ENCODE data around the gene VWA7.
"Not testable (repeated sequence)": the region's sequence is repeated elsewhere in the genome, so short reads cannot be mapped to it uniquely, and the experiment has no call there.

VWA7 gene

DNA sequence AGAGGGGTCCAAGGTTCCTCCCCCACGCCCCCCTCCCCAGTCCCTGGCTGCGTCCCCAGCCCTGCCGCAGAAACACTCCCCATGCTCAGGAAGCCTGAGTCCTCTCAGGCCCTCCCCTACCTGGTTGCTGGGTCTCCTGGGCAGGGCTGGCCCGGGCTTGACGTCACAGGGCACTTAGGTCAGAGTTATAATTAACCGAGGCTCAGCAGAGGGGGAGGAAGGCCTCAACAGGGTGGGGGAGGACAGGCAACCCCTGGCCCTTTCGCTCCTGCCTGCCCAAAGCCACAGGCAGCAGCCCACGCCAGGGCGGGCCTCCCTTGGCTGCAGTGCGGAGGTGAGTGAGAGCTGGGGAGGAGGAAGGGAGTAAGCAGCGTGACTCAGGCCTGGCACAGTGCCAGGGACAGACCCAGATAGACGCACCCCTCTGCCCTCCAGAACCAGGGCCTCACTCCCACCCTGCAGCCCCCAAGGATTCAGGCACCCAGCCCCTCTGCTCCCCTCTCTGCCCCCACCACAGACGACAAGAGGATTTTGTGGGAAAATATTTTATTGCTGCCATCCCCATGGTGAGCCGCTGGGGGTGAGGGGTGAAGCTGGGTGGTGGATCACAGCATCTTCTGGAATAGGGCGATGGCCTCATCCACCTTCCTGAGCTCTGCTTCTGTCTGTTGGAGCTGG is at the start of gene VWA7:
Gene VWA7, minus strand, starts transcription at position 340 of the 678 bp plus-strand sequence. CDS start 549 bp downstream, outside the sequence.
- no peak for DNase-seq

- no peak for DNase-seq
These were observed 49.7 kb upstream of the VWA7 start for GRCh38 chr6:31826793-31827285.

- DNase-seq: no peak
These were observed 48.4 kb upstream of the VWA7 start for GRCh38 chr6:31825553-31825952.

DNA sequence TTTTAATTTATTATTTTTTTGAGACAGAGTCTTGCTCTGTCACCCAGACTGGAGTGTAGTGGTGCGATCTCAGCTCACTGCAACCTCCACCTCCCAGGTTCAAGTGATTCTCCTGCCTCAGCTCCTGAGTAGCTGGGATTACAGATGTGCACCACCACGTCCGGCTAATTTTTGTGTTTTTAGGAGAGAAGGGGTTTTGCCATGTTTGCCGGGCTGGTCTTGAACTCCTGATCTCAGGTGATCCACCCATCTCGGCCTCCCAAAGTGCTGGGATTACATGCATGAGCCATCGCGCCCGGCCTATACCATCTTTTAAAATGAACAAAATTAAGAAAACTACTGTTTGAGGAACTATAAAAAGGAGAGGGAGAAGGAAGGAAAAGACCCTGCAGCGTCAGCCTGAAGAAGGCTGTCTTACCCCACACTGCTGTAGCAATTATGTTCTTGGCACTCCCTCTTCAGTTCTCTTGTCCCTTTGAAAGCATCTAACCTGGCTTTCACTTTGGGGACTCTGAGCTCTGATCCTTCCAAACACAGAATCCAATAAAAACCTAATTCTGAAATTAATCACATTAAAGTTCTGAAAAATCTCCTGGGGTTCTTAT is 46.6 kb upstream of the VWA7 start:
- not testable (repeated sequence) for DNase-seq

GRCh38 chr6:31822036-31822821 is 45.1 kb upstream of the VWA7 start:
- DNase-seq: peak; percentile 36

- no peak for DNase-seq
These were observed 44.3 kb upstream of the VWA7 start for GRCh38 chr6:31821301-31822035.

DNA sequence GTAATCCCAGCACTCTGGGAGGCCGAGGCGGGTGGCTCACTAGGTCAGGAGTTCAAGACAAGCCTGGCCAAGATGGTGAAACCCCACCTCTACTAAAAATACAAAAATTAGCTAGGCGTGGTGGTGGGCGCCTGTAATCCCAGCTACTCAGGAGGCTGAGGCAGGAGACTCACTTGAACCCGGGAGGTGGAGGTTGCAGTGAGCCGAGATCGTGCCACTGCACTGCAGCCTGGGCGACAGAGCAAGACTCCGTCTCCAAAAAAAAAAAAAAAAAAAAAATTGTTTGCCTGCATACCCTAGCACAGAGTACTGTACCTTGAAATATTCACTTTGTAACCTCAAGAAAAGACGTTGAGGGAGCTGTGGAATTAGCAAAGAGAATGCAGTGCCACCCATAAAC is 43.3 kb upstream of the VWA7 start:
- not testable (repeated sequence) for DNase-seq

GRCh38 chr6:31819871-31820299 is 42.8 kb upstream of the VWA7 start:
- no peak for DNase-seq

- DNase-seq: not testable (repeated sequence)
These were observed 40.9 kb upstream of the VWA7 start for GRCh38 chr6:31817929-31818511.

- DNase-seq: not testable (repeated sequence)
These were observed 40.2 kb upstream of the VWA7 start for GRCh38 chr6:31817133-31817928.

GRCh38 chr6:31815025-31815838 is 38.1 kb upstream of the VWA7 start, which contains the start of the genes HSPA1A and HSPA1L:
Gene HSPA1A, plus strand, starts transcription at chr6:31815543. Its CDS starts 214 bp downstream, at chr6:31815757.
Gene HSPA1L, minus strand, starts transcription at chr6:31815283. Its CDS starts 3,311 bp downstream, at chr6:31811972.
- DNase-seq: peak; percentile 41

DNA sequence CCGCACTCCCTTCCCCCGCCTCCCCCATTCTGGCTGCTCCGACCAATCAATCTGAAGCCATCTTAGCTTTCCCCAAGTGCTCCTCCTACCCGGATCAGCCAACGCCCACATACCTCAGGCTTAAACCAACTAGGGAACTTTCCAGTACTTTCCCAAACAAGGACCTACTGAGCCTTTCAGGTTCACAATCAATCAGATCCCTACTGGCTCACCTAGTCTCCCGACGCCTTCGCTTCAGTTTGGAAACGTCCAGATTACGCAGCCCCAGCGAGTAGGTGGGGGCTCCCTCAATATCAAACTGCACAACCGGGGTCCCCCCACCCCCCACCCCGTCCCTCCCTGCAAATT is 37.5 kb upstream of the VWA7 start:
- peak; percentile 70 for DNase-seq

- DNase-seq: no peak
These were observed 36.3 kb upstream of the VWA7 start for GRCh38 chr6:31813465-31813849.

GRCh38 chr6:31811645-31812044 is 34.5 kb upstream of the VWA7 start:
- no peak for DNase-seq

- not testable (repeated sequence) for DNase-seq
These were observed 31.5 kb upstream of the VWA7 start for GRCh38 chr6:31808599-31808998.

- DNase-seq: no peak
These were observed 29.5 kb upstream of the VWA7 start, which contains the start of gene LSM2 for GRCh38 chr6:31806470-31807272. Gene LSM2, minus strand, starts transcription at chr6:31806966. Its CDS starts 209 bp downstream, at chr6:31806757.

- DNase-seq: no peak
These were observed 28.9 kb upstream of the VWA7 start for GRCh38 chr6:31805939-31806469.

DNA sequence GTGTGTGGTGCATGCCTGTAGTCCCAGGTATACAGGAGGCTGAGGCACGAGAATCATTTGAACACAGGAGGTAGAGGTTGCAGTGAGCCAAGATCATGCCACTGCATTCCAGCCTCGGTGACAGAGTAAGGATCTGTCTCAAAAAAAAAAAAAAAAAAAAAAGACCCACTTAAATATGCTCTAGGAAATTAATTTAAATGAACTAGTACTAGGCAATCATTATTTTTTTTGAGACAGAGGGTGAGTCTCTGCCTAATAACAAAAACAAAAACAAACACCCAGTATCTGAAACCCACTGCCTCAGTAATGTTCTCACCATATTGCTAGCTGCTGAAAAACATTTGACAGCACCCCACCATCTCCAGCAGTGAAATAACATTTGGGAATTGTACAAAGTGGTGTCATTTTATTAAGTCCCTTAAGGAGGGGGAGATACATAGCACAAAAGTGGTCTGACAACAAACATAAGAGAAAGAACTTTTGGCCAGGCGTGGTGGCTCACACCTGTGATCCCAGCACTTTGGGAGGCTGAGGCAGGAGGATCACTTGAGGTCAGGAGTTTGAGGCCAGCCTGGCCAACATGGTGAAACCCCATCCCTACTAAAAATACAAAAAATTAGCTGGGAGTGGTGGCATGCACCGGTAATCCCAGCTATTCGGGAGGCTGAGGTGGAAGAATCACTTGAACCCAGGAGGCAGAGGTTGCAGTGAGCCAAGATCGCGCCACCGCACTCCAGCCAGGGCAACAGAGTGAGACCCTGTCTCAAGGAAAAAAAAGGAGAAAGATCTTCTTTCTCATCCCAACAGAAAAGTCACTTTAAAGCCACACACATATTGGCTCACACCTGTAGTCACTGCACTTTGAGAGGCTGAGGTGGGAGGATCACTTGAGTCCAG is 24.2 kb upstream of the VWA7 start:
- not testable (repeated sequence) for DNase-seq
